ENCODE measurements around the gene FUT8.
"Not testable (repeated sequence)": the region's sequence is repeated elsewhere in the genome, so short reads cannot be mapped to it uniquely, and the experiment has no call there.

The FUT8 gene

GRCh38 chr14:65456247-65456646 lies 43.7 kb downstream of the FUT8 start:
- DNase-seq = no peak

GRCh38 chr14:65461730-65462129 lies 49.2 kb downstream of the FUT8 start:
- no peak for DNase-seq

- DNase-seq = no peak
Observed at GRCh38 chr14:65462411-65462810, 49.9 kb downstream of the FUT8 start.

- no peak for DNase-seq
Observed at GRCh38 chr14:65465584-65465983, 53.1 kb downstream of the FUT8 start.

- DNase-seq = not testable (repeated sequence)
Observed at GRCh38 chr14:65467926-65468325, 55.4 kb downstream of the FUT8 start.

- DNase-seq = no peak
Observed at GRCh38 chr14:65469903-65470302, 57.4 kb downstream of the FUT8 start.

GRCh38 chr14:65470404-65470880 lies 57.9 kb downstream of the FUT8 start:
- DNase-seq = no peak

GRCh38 chr14:65471038-65471878 lies 58.7 kb downstream of the FUT8 start:
- no peak for DNase-seq

GRCh38 chr14:65472189-65472588 lies 59.7 kb downstream of the FUT8 start:
- DNase-seq = no peak

- no peak for DNase-seq
Observed at GRCh38 chr14:65476273-65476941, 63.9 kb downstream of the FUT8 start.

GRCh38 chr14:65476942-65477318 lies 64.4 kb downstream of the FUT8 start:
- DNase-seq = no peak

GRCh38 chr14:65478017-65478416 lies 65.5 kb downstream of the FUT8 start:
- DNase-seq = no peak

- DNase-seq = no peak
Observed at GRCh38 chr14:65478596-65478995, 66.1 kb downstream of the FUT8 start.

- DNase-seq = no peak
Observed at GRCh38 chr14:65479386-65479785, 66.9 kb downstream of the FUT8 start.

GRCh38 chr14:65482757-65483438 lies 70.4 kb downstream of the FUT8 start:
- DNase-seq = no peak

- DNase-seq = no peak
Observed at GRCh38 chr14:65483647-65484046, 71.1 kb downstream of the FUT8 start.

GRCh38 chr14:65485516-65485915 lies 73.0 kb downstream of the FUT8 start:
- no peak for DNase-seq

- DNase-seq = no peak
Observed at GRCh38 chr14:65486863-65487262, 74.3 kb downstream of the FUT8 start.

GRCh38 chr14:65487783-65488494 lies 75.4 kb downstream of the FUT8 start:
- DNase-seq = no peak

GRCh38 chr14:65491274-65491673 lies 78.7 kb downstream of the FUT8 start:
- no peak for DNase-seq

GRCh38 chr14:65492266-65492665 lies 79.7 kb downstream of the FUT8 start:
- DNase-seq = no peak

- DNase-seq = no peak
Observed at GRCh38 chr14:65495196-65495595, 82.7 kb downstream of the FUT8 start.

All from CD4-positive, alpha-beta T cell treated with Interferon gamma for 1 hour (primary cell).